ENCODE results near the gene ZNF467. TPM values are rescaled to one million over a fixed set of nuclear protein-coding genes. Genes with fewer than 3 reads are reported as not detected.

The ZNF467 gene
- total and polyA plus RNA-seq, 2 of the 8 experiments (the other 6 are each of a cell fraction or from before 2014, with no cell fraction given), result 0.50 to 0.51 TPM

DNA sequence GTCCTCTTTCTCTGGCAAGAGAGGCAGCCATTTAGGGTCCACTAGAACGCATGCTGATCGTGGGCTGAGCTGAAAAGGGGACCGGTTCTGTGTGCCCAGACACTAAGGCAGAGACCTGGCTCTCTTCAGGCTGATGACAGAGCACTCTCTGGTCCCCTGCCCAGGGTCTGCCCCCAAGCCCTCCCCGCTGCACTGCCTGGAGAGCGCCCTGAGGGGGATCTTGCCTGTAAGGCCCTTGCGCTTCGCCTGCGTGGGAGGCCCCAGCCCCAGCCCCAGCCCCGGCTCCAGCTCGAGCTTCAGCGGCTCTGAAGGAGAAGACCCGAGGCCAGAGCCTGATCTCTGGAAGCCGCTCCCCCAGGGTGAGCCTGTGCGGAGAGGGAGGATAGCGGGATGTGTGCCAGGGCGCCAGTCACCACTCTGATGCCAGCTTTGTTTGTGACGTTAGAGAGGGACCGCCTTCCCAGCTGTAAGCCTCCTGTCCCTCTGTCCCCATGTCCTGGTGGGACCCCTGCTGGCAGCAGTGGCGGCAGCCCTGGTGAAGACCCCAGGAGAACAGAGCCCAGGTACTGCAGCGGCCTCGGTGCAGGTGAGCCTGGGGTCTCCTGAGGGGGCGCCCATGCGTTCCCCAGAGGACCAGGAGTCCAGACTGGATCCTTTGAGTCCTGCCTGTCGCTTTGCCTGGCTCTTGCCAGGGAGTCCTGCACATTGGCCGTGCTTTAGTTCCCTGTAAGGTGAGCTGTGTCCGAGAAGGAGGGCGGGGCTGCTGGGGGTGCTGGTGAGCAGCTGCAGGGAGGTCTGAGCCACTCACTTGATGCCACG, 43.2 kb downstream of the ZNF467 start:
- 89% methylated on average over 22 of the region's 28 CpGs; no CpG with 5 or more reads in 1 of the 2 experiments for WGBS, 2 experiments (ENCODE audit: extremely low coverage in 1 of 2, insufficient coverage in 1 of 2, insufficient read length in 1 of 2, insufficient replicate concordance in 2 of 2, low coverage in 1 of 2, low lambda C conversion rate in 2 of 2, missing lambda C conversion rate in 1 of 2)
- no peak overlapping the region for H2BK12ac ChIP-seq (ENCODE audit: low read depth, low read length)
- H3K56ac ChIP-seq (replicated peaks; ENCODE audit: insufficient read length, low read depth, low read length), result no peak overlapping the region
- H3K9me3 ChIP-seq (ENCODE audit: insufficient read depth in 2 of 2, low read depth in 1 of 2, low read length in 1 of 2), result no peaks in the 10 kb centered on the region
- H2BK120ac ChIP-seq (replicated peaks; ENCODE audit: low read depth, low read length), result no peak overlapping the region
- H3K23me2 ChIP-seq (ENCODE audit: low read depth, low read length), result no peaks in the 10 kb centered on the region
- no peak overlapping the region for H3K27ac ChIP-seq (ENCODE audit: low read depth, low read length)
- H3K18ac ChIP-seq (ENCODE audit: extremely low read depth, low read length), result no peak overlapping the region
- H3K79me1 ChIP-seq (ENCODE audit: low read depth, low read length), result no peaks in the 10 kb centered on the region
- TF ChIP-seq MAFK (IDR thresholded peaks at IDR 0.05; ENCODE audit: low read depth, low read length) (no peak), SRF (IDR thresholded peaks at IDR 0.05; ENCODE audit: low read depth, low read length) (no peak), SIRT6 (IDR thresholded peaks at IDR 0.05; ENCODE audit: low read length) (no peak)
- H3K36me3 ChIP-seq (ENCODE audit: control insufficient read depth in 2 of 4, insufficient read depth in 4 of 4, low read length in 3 of 4), result peaks cover 3 to 13% (median 10%) of the 10 kb centered on the region in 4 experiments; a peak in 7 of 8 replicates
- ChIA-PET CTCF (ENCODE audit: partially characterized antibody) (interaction anchor here (0.8 to 4.0 kb wide), 12 partner anchors 11 to 119 kb away, joined by 3 to 22 read pairs (median 4); no protein-coding TSS in a partner anchor), POLR2A (ENCODE audit: partially characterized antibody) (interaction anchor here (1.1 kb wide), 1 partner anchor 127 kb away, joined by 3 read pairs; no protein-coding TSS in a partner anchor)
- no peak overlapping the region for H2BK5ac ChIP-seq (ENCODE audit: low read depth, low read length)
- DNase-seq (ENCODE audit: low read depth in 1 of 2, low spot score in 2 of 2) (no peak), FAIRE-seq (no peak)
- H3K4me3 ChIP-seq (ENCODE audit: extremely low read depth in 1 of 4, insufficient read depth in 2 of 4, low read depth in 3 of 4, low read length in 4 of 4), result no peak overlapping the region
- no peak overlapping the region for H4K5ac ChIP-seq (ENCODE audit: insufficient read length, low read depth, low read length)
- no peak overlapping the region for H2BK15ac ChIP-seq (ENCODE audit: low read length)
- no peak overlapping the region for H3K14ac ChIP-seq (ENCODE audit: insufficient read length)
- H4K20me1 ChIP-seq (replicated peaks in 1 of 2; ENCODE audit: control insufficient read depth in 1 of 2, insufficient read depth in 2 of 2, low read length in 2 of 2), result peaks cover 0 to 9% of the 10 kb centered on the region in 2 experiments
- no peak overlapping the region for H2AFZ ChIP-seq (ENCODE audit: low read length)
- H3K23ac ChIP-seq (ENCODE audit: insufficient read length), result no peak overlapping the region
- no peaks in the 10 kb centered on the region for H3K4me1 ChIP-seq (replicated peaks in 1 of 4; ENCODE audit: control insufficient read depth in 3 of 4, insufficient read depth in 4 of 4, low read length in 3 of 4)
- H2BK20ac ChIP-seq (ENCODE audit: low read length), result no peak overlapping the region
- no peaks in the 10 kb centered on the region for H3K79me2 ChIP-seq (ENCODE audit: control insufficient read depth in 1 of 2, insufficient read depth in 2 of 2, low read length in 2 of 2)
- no peak overlapping the region for H3K4ac ChIP-seq (replicated peaks; ENCODE audit: insufficient read length, low read depth, low read length)
- no peaks in the 10 kb centered on the region for H3K27me3 ChIP-seq (replicated peaks in 1 of 4; ENCODE audit: control insufficient read depth in 3 of 4, extremely low read depth in 1 of 4, insufficient read depth in 3 of 4, low read length in 3 of 4)
- H4K8ac ChIP-seq (ENCODE audit: extremely low read depth, insufficient read depth, low read length), result no peak overlapping the region; the same call in 1 of the 2 replicates
- no peak overlapping the region for H4K91ac ChIP-seq (replicated peaks; ENCODE audit: insufficient read length, low read length)
- no peak overlapping the region for H3K4me2 ChIP-seq (ENCODE audit: insufficient read depth in 1 of 2, low read depth in 2 of 2, low read length in 2 of 2)
- no peak overlapping the region for H2AK5ac ChIP-seq (ENCODE audit: low read depth, low read length)
- H3K9ac ChIP-seq (replicated peaks in 1 of 4; ENCODE audit: extremely low read depth in 1 of 4, low read depth in 3 of 4, low read length in 3 of 4), result no peak overlapping the region

Measured in H1 (cell line).